ENCODE data around the gene CENPP. TPM values are rescaled to one million over a fixed set of nuclear protein-coding genes. Genes with fewer than 3 reads are reported as not detected.

Gene CENPP
- total RNA-seq, 4 donors from 2014 or later, result 0.88 to 12.0 (median 4.3) TPM

DNA sequence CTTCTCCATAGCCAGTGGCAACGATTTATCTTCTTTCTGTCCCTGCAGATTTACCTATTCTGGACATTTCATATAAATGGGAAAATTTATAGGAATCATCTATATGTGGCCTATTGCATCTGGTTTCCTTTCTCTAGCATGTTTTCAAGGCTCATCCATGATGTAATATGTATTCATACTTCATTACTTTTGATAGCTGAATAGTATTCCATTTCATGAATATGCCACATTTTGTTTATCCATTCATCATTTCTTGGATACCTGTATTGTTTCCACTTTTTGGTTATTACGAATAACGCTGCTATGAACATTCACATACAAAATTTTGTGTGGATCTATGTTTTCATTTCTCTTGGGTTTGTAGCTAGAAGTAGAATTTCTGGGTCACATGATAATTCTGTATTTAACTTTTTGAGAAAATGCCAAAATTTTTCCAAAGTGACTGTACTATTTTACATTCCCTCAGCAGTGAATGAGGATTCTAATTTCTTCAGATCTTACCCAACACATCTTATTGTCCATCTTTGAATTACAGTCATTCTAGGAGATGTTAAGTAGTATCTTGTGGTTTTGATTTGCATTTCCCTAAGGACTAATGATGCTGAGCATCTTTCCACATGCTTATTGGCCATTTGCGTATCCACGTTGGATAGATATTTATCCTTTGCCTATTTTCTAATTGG is 35.9 kb upstream of the CENPP start:
- H3K27ac ChIP-seq, result no peak overlapping the region
- no peak for DNase-seq
- no peaks in the 10 kb centered on the region for H3K27me3 ChIP-seq
- no peak overlapping the region for H3K4me3 ChIP-seq
- intact Hi-C loops (cut with DNase I; ENCODE audit: low total_unique reads), result no loop called here
- H3K36me3 ChIP-seq, result no peaks in the 10 kb centered on the region
- H3K9me3 ChIP-seq, result no peaks in the 10 kb centered on the region
- no peak for TF ChIP-seq POLR2A (IDR thresholded peaks at IDR 0.05)
- TF ChIP-seq, protein P1, sequence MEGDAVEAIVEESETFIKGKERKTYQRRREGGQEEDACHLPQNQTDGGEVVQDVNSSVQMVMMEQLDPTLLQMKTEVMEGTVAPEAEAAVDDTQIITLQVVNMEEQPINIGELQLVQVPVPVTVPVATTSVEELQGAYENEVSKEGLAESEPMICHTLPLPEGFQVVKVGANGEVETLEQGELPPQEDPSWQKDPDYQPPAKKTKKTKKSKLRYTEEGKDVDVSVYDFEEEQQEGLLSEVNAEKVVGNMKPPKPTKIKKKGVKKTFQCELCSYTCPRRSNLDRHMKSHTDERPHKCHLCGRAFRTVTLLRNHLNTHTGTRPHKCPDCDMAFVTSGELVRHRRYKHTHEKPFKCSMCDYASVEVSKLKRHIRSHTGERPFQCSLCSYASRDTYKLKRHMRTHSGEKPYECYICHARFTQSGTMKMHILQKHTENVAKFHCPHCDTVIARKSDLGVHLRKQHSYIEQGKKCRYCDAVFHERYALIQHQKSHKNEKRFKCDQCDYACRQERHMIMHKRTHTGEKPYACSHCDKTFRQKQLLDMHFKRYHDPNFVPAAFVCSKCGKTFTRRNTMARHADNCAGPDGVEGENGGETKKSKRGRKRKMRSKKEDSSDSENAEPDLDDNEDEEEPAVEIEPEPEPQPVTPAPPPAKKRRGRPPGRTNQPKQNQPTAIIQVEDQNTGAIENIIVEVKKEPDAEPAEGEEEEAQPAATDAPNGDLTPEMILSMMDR (IDR thresholded peaks at IDR 0.05), result no peak
- no peaks in the 10 kb centered on the region for H3K4me1 ChIP-seq

DNA sequence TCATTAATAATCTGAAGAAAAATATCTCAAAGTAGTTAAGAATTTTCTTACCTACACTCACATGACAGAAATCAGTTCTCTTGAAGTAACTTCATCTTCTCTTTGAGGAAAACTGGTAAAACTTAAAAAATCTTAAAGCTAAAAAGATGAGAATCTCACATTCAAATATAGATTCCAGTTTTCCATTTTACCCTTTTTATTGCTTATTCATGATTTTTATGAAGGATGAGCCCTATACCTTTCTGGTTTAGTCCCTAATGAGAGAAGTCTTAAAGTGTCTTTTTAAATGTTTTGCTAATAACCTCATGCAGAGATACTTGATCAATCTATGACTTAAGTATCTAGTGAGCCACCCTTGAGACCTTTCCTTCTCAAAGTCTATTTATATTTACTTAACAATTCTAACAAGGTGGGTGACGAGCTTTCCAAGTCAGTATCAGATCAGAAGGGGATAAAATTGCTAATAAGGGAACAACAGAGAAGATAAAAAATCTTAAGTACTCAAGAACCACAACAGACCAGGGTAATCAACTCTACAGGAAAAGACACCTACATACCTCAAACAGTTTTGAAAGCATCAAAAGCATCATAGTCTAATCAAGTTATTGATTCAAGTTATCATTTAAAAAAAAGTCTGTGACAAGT is 34.8 kb upstream of the CENPP start:
- no peaks in the 10 kb centered on the region for H3K27me3 ChIP-seq
- no peaks in the 10 kb centered on the region for H3K4me1 ChIP-seq
- no peaks in the 10 kb centered on the region for H3K36me3 ChIP-seq
- H3K9me3 ChIP-seq, result no peaks in the 10 kb centered on the region
- H3K27ac ChIP-seq, result no peak overlapping the region
- no peak overlapping the region for H3K4me3 ChIP-seq
- TF ChIP-seq POLR2A (IDR thresholded peaks at IDR 0.05), result no peak
- intact Hi-C loops (cut with DNase I; ENCODE audit: low total_unique reads), result no loop called here
- DNase-seq, result no peak

DNA sequence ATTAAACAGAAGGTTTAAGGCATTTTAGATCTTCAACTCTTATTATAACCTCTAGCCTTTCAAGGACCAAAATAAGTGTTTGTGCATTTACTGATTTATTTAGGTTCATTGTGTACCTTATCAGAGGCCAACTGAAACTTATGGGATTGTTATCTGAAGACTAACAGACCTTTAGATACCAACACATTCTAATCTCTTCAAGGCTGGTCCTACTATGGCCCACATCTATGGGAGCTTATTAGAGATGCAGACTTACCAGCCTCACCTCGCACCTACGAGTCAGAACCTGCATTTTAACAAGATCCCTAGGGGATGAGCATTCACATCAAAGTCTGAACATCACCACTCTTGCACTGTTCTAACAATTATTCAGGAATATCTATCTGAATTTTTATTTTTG is 34.2 kb upstream of the CENPP start:
- H3K4me1 ChIP-seq, result no peaks in the 10 kb centered on the region
- no peaks in the 10 kb centered on the region for H3K9me3 ChIP-seq
- no peaks in the 10 kb centered on the region for H3K27me3 ChIP-seq
- no peak overlapping the region for H3K27ac ChIP-seq
- intact Hi-C loops (cut with DNase I; ENCODE audit: low total_unique reads), result no loop called here
- H3K4me3 ChIP-seq, result no peak overlapping the region
- DNase-seq, result no peak
- H3K36me3 ChIP-seq, result no peaks in the 10 kb centered on the region
- TF ChIP-seq POLR2A (IDR thresholded peaks at IDR 0.05), result no peak
- TF ChIP-seq, protein P1 (IDR thresholded peaks at IDR 0.05), result no peak

DNA sequence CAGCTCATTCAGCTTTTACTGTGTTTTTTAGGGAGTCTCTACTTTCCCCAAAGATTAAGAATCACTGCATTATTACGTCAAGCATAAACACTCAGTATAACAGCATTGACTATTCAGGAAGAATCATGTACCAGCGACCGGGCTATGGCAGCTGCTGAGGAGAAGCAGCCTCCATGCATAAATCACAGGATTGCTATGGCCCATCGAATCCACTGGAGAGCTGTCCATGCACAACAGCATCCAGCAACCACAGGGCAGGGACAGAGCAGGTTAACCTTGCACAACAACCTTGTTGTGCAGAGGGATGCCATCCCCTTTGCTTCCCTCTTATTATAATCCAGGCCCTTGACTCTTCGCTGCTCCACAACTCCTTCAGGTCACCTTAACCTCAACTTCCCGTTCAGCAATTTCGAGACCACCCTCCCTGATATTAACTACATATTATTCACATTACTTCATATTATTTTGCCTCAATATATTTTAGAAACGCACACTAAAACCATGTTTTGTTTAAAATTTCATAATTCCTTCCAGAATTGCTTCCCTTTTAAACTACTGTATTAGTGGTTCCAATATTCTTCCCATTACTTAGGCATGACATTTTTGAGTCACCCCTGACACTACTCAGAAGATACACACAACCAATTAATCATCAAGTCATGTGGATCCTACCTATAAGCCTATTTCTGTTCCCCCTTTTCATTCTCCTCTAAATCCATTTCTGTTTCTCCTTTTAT is 33.2 kb upstream of the CENPP start:
- DNase-seq, result no peak
- peak overlapping the region; percentile 68 to 83 for H3K27ac ChIP-seq
- no peaks in the 10 kb centered on the region for H3K9me3 ChIP-seq
- H3K27me3 ChIP-seq, result no peaks in the 10 kb centered on the region
- H3K36me3 ChIP-seq, result no peaks in the 10 kb centered on the region
- intact Hi-C loops (cut with DNase I; ENCODE audit: low total_unique reads), result no loop called here
- H3K4me1 ChIP-seq, result no peaks in the 10 kb centered on the region
- peak overlapping the region; percentile 69 to 72 for H3K4me3 ChIP-seq
- TF ChIP-seq, protein P1 (IDR thresholded peaks at IDR 0.05), result no peak
- TF ChIP-seq POLR2A (IDR thresholded peaks at IDR 0.05), result no peak

DNA sequence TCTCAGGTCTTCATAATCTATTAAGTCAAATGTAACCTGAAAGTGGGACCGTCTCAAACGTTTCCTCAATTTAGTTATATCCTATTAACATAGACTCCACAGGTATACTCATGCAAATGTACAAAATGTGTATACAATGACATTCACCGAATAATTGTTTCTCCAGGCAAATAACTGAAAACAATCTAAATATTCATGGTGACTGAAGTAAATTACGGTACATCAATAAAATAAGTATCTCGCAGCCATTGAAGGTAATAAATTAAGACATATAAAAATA is 32.7 kb upstream of the CENPP start:
- no peak for TF ChIP-seq POLR2A (IDR thresholded peaks at IDR 0.05)
- TF ChIP-seq, protein P1 (IDR thresholded peaks at IDR 0.05), result no peak
- Histone ChIP-seq H3K27me3 (no peaks in the 10 kb centered on the region), H3K36me3 (no peaks in the 10 kb centered on the region), H3K4me1 (no peaks in the 10 kb centered on the region), H3K27ac (peak overlapping the region; percentile 68 to 83), H3K4me3 (peak overlapping the region; percentile 69 to 72), H3K9me3 (no peaks in the 10 kb centered on the region)
- no peak for DNase-seq
- intact Hi-C loops (cut with DNase I; ENCODE audit: low total_unique reads), result no loop called here
